Measurements from ENCODE around the gene POLR1E. TPM values are rescaled to one million over a fixed set of nuclear protein-coding genes. Genes with fewer than 3 reads are reported as not detected.
A peak's percentile ranks its signal among the peaks of the same experiment; 100 is the strongest.

Gene POLR1E
- total RNA-seq, 1 donor from 2014 or later, result 26.1 TPM

GRCh38 chr9:37454238-37454637 is 31.5 kb upstream of the POLR1E start:
- DNase-seq (ENCODE audit: low spot score in 2 of 2, unreplicated experiment in 2 of 2), result no peak
- Mint-ChIP-seq H3K9me3 (no peaks in the 10 kb centered on the region), H3K27me3 (ENCODE audit: low read depth) (no peaks in the 10 kb centered on the region), H3K27ac (peak overlapping the region; percentile 57), H3K4me1 (peaks cover 30% of the 10 kb centered on the region), H3K36me3 (peaks cover 20% of the 10 kb centered on the region), H3K4me3 (no peak overlapping the region)
- no peak for TF ChIP-seq CTCF (IDR thresholded peaks at IDR 0.05; ENCODE audit: unreplicated experiment)

GRCh38 chr9:37455884-37456647 is 29.7 kb upstream of the POLR1E start:
- TF ChIP-seq CTCF (IDR thresholded peaks at IDR 0.05; ENCODE audit: unreplicated experiment), result no peak
- H3K27me3 Mint-ChIP-seq (ENCODE audit: low read depth), result no peaks in the 10 kb centered on the region
- H3K36me3 Mint-ChIP-seq, result peaks cover 15% of the 10 kb centered on the region
- peak overlapping the region; percentile 90 for H3K27ac Mint-ChIP-seq
- H3K9me3 Mint-ChIP-seq, result no peaks in the 10 kb centered on the region
- no peak for DNase-seq (ENCODE audit: low spot score in 2 of 2, unreplicated experiment in 2 of 2)
- H3K4me1 Mint-ChIP-seq, result peaks cover 27% of the 10 kb centered on the region
- H3K4me3 Mint-ChIP-seq, result no peak overlapping the region

- no peak for DNase-seq (ENCODE audit: low spot score in 2 of 2, unreplicated experiment in 2 of 2)
- Mint-ChIP-seq H3K4me1 (peaks cover 27% of the 10 kb centered on the region), H3K4me3 (no peak overlapping the region), H3K27ac (peak overlapping the region; percentile 90), H3K27me3 (ENCODE audit: low read depth) (no peaks in the 10 kb centered on the region), H3K36me3 (peaks cover 14% of the 10 kb centered on the region), H3K9me3 (no peaks in the 10 kb centered on the region)
- TF ChIP-seq CTCF (IDR thresholded peaks at IDR 0.05; ENCODE audit: unreplicated experiment), result no peak
Observed at GRCh38 chr9:37456817-37457216, 28.9 kb upstream of the POLR1E start.

- peak overlapping the region; percentile 97 for H3K4me3 Mint-ChIP-seq
- peaks cover 6% of the 10 kb centered on the region for H3K36me3 Mint-ChIP-seq
- H3K9me3 Mint-ChIP-seq, result no peaks in the 10 kb centered on the region
- peaks cover 36% of the 10 kb centered on the region for H3K4me1 Mint-ChIP-seq
- TF ChIP-seq CTCF (IDR thresholded peaks at IDR 0.05; ENCODE audit: unreplicated experiment), result no peak
- H3K27ac Mint-ChIP-seq, result peak overlapping the region; percentile 100
- H3K27me3 Mint-ChIP-seq (ENCODE audit: low read depth), result no peaks in the 10 kb centered on the region
- DNase-seq (ENCODE audit: low spot score in 2 of 2, unreplicated experiment in 2 of 2), result no peak
Observed at GRCh38 chr9:37464006-37464405, 21.7 kb upstream of the POLR1E start.

GRCh38 chr9:37464426-37465248 is 21.1 kb upstream of the POLR1E start:
- peaks cover 36% of the 10 kb centered on the region for H3K4me1 Mint-ChIP-seq
- peak overlapping the region; percentile 100 for H3K27ac Mint-ChIP-seq
- H3K27me3 Mint-ChIP-seq (ENCODE audit: low read depth), result no peaks in the 10 kb centered on the region
- H3K9me3 Mint-ChIP-seq, result no peaks in the 10 kb centered on the region
- H3K4me3 Mint-ChIP-seq, result peak overlapping the region; percentile 97
- TF ChIP-seq CTCF (IDR thresholded peaks at IDR 0.05; ENCODE audit: unreplicated experiment), result no peak
- DNase-seq (ENCODE audit: low spot score in 2 of 2, unreplicated experiment in 2 of 2), result peak; percentile 75 to 84
- H3K36me3 Mint-ChIP-seq, result peaks cover 6% of the 10 kb centered on the region
